ENCODE data around the gene MRC2.

DNA sequence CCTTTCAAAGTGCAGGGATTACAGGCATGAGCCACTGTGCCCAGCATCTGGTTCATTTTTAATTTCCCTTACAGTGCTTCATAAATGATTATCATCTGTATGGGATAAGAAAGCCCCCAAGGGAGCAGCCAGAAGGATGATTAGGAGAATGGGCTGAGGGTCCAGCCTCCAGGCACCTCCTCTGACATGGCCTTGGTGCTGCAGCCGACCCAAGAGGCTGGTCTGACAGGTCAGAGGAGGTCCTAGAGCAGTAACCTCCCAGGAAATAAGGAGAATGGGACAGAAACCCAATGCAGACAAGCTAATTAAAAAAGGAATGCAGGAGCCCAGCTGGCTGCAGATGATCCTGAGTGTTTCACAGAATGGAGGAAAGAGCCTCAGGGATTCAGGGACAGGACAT is 29.0 kb downstream of the MRC2 start:
- TF ChIP-seq POLR2AphosphoS5 (IDR thresholded peaks at IDR 0.05; ENCODE audit: low read depth, low read length) (no peak), SIN3A (IDR thresholded peaks at IDR 0.05; ENCODE audit: borderline replicate concordance, insufficient read depth, low read length) (no peak; the same call in 1 of the 2 replicates), FOXP2 (optimal IDR thresholded peaks at IDR 0.05; ENCODE audit: borderline replicate concordance, extremely low read depth, extremely low read length, insufficient read depth) (no peak)

All from PFSK-1 (cell line).